ENCODE data around the gene SRPRA. TPM values are rescaled to one million over a fixed set of nuclear protein-coding genes. Genes with fewer than 3 reads are reported as not detected.

The SRPRA gene
- total RNA-seq, 1 donor from 2014 or later = 86.2 TPM

DNA sequence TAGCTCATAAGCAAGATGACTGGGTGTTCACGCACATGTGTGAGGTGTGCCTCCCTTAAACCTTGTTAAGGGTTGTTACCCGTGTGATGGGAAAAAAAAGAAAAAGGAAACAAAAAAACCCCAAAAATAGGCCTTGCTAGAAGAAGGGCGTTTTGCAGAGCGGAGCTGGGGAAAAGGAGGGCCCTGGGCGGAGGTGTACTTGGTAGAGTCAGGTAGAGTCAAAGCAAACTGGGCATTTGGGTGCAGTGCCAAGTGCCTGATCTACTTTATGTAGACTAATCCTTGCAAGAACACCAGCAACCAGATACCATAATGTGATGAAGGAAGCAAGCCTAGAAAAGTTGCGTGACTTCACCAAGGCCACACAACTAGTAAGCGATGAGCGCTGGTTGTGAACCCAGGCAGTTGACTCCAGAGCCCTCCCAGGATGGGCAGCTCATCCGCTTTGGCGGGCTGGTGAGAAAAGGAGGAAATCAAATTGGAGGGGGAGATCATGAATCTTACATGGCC is 13.0 kb upstream of the SRPRA start:
- no peak for DNase-seq (ENCODE audit: low read depth)
- no peak for TF ChIP-seq CTCF (IDR thresholded peaks at IDR 0.05; ENCODE audit: insufficient read depth, low read length, poor library complexity, severe bottlenecking)
- no peaks in the 10 kb centered on the region for H3K36me3 ChIP-seq (ENCODE audit: control insufficient read depth, insufficient read depth, low read length)
- H3K4me3 ChIP-seq (ENCODE audit: low read depth, low read length) = no peak overlapping the region
- H3K27me3 ChIP-seq (ENCODE audit: control insufficient read depth, insufficient read depth, low read length) = no peaks in the 10 kb centered on the region

- no peak for TF ChIP-seq CTCF (IDR thresholded peaks at IDR 0.05; ENCODE audit: insufficient read depth, low read length, poor library complexity, severe bottlenecking)
- H3K27me3 ChIP-seq (ENCODE audit: control insufficient read depth, insufficient read depth, low read length) = no peaks in the 10 kb centered on the region
- DNase-seq (ENCODE audit: low read depth) = no peak
- H3K36me3 ChIP-seq (ENCODE audit: control insufficient read depth, insufficient read depth, low read length) = no peaks in the 10 kb centered on the region
- no peak overlapping the region for H3K4me3 ChIP-seq (ENCODE audit: low read depth, low read length)
Observed at GRCh38 chr11:126281245-126281644, 12.6 kb upstream of the SRPRA start.

DNA sequence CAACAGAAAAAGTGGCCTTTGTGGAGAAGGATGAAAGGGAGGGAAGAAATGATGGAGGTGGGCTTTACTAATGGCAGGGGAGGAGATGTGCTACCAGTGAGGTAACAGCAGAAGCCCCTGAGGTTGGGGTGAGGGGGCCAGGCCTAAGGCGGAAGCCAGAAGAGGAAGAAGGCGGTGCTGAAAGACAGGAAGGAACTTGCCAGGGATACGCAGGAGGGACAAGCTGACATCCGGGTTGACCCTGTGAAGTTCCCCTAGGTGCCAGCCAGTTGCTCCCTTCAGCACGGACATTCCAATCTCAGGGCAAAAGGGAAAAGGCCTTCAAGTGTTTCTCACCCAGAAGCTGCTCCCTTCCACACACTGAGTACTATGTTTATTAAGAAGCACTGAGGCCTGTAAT is 11.9 kb upstream of the SRPRA start:
- TF ChIP-seq CTCF (IDR thresholded peaks at IDR 0.05; ENCODE audit: insufficient read depth, low read length, poor library complexity, severe bottlenecking) = no peak
- no peaks in the 10 kb centered on the region for H3K36me3 ChIP-seq (ENCODE audit: control insufficient read depth, insufficient read depth, low read length)
- no peaks in the 10 kb centered on the region for H3K27me3 ChIP-seq (ENCODE audit: control insufficient read depth, insufficient read depth, low read length)
- no peak for DNase-seq (ENCODE audit: low read depth)
- H3K4me3 ChIP-seq (ENCODE audit: low read depth, low read length) = no peak overlapping the region

DNA sequence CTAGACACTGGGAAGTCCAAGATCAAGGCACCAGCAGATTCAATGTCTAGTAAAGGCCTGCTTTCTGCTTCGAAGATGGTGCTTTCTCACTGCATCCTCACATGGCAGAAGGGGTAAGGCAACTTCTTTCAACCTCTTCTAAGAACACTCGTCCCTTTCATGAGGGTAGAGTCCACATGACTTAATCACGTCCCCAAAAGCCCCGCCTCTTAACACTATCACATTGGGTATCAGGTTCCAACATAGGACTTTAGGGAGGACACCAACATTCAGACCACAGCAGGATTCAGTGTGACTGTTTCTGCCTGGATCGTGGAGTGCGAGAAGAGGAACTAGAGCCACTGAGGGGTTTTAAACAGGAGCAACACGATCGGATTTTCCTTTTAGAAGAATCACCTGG is 10.5 kb upstream of the SRPRA start:
- Histone ChIP-seq H3K4me3 (ENCODE audit: low read depth, low read length) (no peak overlapping the region), H3K27me3 (ENCODE audit: control insufficient read depth, insufficient read depth, low read length) (no peaks in the 10 kb centered on the region), H3K36me3 (ENCODE audit: control insufficient read depth, insufficient read depth, low read length) (no peaks in the 10 kb centered on the region)
- no peak for TF ChIP-seq CTCF (IDR thresholded peaks at IDR 0.05; ENCODE audit: insufficient read depth, low read length, poor library complexity, severe bottlenecking)
- DNase-seq (ENCODE audit: low read depth) = no peak

DNA sequence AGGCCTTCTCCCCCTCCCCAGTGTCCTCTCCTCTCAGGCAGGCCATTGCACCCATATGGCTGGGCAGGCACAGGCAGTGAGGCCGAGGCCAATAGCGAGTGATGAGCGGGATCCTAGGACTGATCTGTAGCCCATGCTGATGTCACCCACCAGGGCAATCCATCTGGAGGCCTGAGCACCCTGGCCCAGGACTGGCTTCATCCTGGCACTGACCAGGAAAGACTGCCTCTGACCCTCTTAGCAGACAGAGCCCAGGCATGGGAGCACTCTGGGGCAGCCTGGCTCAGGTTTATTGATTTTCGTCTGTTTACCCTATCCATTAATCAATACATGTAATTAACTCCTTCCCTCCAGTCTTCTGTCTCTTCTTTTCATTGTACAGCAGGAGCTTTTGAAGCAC is 9.1 kb upstream of the SRPRA start:
- no peak for DNase-seq (ENCODE audit: low read depth)
- Histone ChIP-seq H3K36me3 (ENCODE audit: control insufficient read depth, insufficient read depth, low read length) (no peaks in the 10 kb centered on the region), H3K4me3 (ENCODE audit: low read depth, low read length) (no peak overlapping the region), H3K27me3 (ENCODE audit: control insufficient read depth, insufficient read depth, low read length) (no peaks in the 10 kb centered on the region)
- no peak for TF ChIP-seq CTCF (IDR thresholded peaks at IDR 0.05; ENCODE audit: insufficient read depth, low read length, poor library complexity, severe bottlenecking)

- Histone ChIP-seq H3K27me3 (ENCODE audit: control insufficient read depth, insufficient read depth, low read length) (no peaks in the 10 kb centered on the region), H3K36me3 (ENCODE audit: control insufficient read depth, insufficient read depth, low read length) (no peaks in the 10 kb centered on the region), H3K4me3 (ENCODE audit: low read depth, low read length) (no peak overlapping the region)
- TF ChIP-seq CTCF (IDR thresholded peaks at IDR 0.05; ENCODE audit: insufficient read depth, low read length, poor library complexity, severe bottlenecking) = no peak
- DNase-seq (ENCODE audit: low read depth) = no peak
Observed at GRCh38 chr11:126277322-126277721, 8.6 kb upstream of the SRPRA start.
